Right atrium auricular region (tissue), 2 donors: Measurements from ENCODE around the gene MARF1. TPM values are rescaled to one million over a fixed set of nuclear protein-coding genes. Genes with fewer than 3 reads are reported as not detected.

ENCODE experiments used
- DNase-seq: peaks from one replicate; pipeline ENCODE4 v3.0.0-alpha.2; 2019; ENCODE audit warnings: low spot score
- H3K27ac ChIP-seq, 2 donors: fragments of 200-600 bp; sonication (generic); 1 replicate in 1 of 2; 2 replicates in 1 of 2; pipeline ENCODE4 v1.5.1; 2016 to 2019
- H3K27me3 ChIP-seq, 2 donors: fragments of 200-600 bp; sonication (generic); one replicate each; pipeline versions ENCODE4 v1.5.1 to v1.6.0; 2017 to 2019
- H3K36me3 ChIP-seq: fragments of 200-600 bp; sonication (generic); one replicate; pipeline ENCODE4 v1.5.1; 2016
- H3K4me1 ChIP-seq, 2 donors: fragments of 200-600 bp; sonication (generic); one replicate each; pipeline versions ENCODE4 v1.5.1 to v1.6.0; 2017 to 2019
- H3K4me3 ChIP-seq, 2 donors: fragments of 200-600 bp; sonication (generic); 1 replicate in 1 of 2; 2 replicates in 1 of 2; pipeline ENCODE4 v1.5.1; 2017 to 2019; ENCODE audit warnings: mild to moderate bottlenecking in 1 of 2, moderate library complexity in 1 of 2
- H3K9me3 ChIP-seq, 2 donors: fragments of 200-600 bp; sonication (generic); one replicate each; pipeline ENCODE4 v1.5.1; 2019
- CTCF ChIP-seq, 2 donors: fragments of 200-600 bp; sonication (generic); IDR thresholded peaks; one replicate each; pipeline ENCODE4 v1.5.1; 2019; ENCODE audit warnings: antibody characterized with exemption in 2 of 2
- total RNA-seq, 2 donors: library from RNA; depleted of rRNA; stranded (reverse); fragments of >200 nt; gene quantifications; one replicate each; pipeline ENCODE4 v1.1.0, GENCODE V29; 2016

Gene MARF1
- total RNA-seq, 2 donors from 2014 or later = 17.1 to 24.8 TPM

DNA sequence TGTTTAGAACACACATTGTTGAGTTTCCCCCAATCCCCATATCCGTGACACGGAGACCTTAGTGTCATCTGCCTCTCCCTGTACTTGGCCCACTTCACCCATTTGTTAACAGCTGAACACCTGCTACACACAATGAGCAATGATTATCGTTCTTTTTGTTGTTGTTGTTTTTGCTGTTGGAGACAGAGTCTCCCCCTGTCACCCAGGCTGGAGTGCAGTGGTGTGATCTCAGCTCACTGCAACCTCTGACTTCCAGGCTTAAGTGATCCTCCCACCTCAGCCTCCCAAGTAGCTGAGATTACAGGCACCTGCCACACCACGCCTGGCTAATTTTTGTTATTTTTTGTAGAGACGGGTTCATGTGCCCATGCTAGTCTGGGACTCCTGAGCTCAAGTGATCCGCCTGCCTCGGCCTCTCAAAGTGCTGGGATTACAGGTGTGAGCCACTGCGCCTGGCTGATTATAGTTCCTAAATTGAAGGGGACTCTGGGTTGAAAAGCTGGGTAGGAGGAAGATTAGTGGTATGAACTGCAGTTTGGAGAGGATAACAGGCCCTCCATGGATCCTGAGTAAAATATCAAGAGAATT is 28.7 kb upstream of the MARF1 start:
- H3K27ac ChIP-seq = peak overlapping the region; percentile 86 to 87
- H3K27me3 ChIP-seq = no peaks in the 10 kb centered on the region
- DNase-seq = no peak
- no peaks in the 10 kb centered on the region for H3K9me3 ChIP-seq
- no peak overlapping the region for H3K4me3 ChIP-seq
- H3K36me3 ChIP-seq = peaks cover 28% of the 10 kb centered on the region
- TF ChIP-seq CTCF (IDR thresholded peaks at IDR 0.05) = no peak
- H3K4me1 ChIP-seq = peaks cover 0 to 24% of the 10 kb centered on the region in 2 donors

DNA sequence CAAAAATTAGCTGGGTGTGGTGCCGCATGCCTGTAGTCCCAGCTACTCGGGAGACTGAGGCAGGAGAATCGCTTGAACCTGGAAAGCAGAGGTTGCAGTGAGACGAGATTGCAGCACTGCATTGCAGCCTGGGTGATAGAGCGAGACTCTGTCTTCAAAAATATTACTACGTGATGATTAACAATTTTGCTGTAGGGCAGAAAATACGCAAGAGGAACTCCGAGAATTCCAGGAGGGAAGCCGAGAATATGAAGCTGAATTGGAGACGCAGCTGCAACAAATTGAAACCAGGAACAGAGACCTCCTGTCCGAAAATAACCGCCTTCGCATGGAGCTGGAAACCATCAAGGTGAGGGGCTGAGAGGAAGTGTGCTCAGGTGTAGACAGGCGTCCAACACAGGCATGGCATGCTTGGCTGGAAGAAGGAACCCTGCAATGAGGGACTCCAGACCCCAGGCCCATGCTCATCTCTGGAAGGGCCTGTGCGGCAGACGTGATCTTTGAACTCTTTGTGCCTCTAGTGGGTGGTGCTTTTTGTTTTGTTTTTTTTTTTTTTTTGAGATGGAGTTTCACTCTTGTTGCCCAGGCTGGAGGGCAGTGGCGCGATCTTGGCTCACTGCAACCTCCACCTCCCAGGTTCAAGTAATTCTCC is 24.3 kb upstream of the MARF1 start:
- TF ChIP-seq CTCF (IDR thresholded peaks at IDR 0.05) = no peak
- no peak for DNase-seq
- Histone ChIP-seq H3K27ac (no peak overlapping the region), H3K9me3 (no peaks in the 10 kb centered on the region), H3K4me1 (peaks cover 0 to 8% of the 10 kb centered on the region in 2 donors), H3K36me3 (peaks cover 52% of the 10 kb centered on the region), H3K27me3 (no peaks in the 10 kb centered on the region), H3K4me3 (no peak overlapping the region)

DNA sequence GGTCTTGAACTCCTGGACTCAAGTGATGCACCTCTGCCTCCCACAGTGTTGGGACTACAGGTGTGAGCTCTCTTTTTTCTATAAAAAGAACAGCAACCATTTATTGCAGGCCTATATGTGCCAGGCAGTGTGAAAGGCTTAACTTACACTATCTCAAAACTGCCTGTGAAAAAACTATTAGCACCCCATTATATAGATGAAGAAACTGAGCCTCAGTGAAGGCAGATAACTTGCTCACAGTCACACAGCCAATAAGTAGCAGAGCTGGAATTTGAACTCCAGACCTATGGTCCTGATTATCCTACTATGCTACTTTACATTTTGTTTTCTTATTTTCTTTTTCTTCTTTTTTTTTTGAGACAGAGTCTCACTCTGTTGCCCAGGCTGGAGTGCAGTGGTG is 22.2 kb upstream of the MARF1 start:
- no peak for DNase-seq
- Histone ChIP-seq H3K36me3 (peaks cover 52% of the 10 kb centered on the region), H3K4me1 (peaks cover 0 to 7% of the 10 kb centered on the region in 2 donors), H3K27ac (no peak overlapping the region), H3K4me3 (no peak overlapping the region), H3K27me3 (no peaks in the 10 kb centered on the region), H3K9me3 (no peaks in the 10 kb centered on the region)
- no peak for TF ChIP-seq CTCF (IDR thresholded peaks at IDR 0.05)

DNA sequence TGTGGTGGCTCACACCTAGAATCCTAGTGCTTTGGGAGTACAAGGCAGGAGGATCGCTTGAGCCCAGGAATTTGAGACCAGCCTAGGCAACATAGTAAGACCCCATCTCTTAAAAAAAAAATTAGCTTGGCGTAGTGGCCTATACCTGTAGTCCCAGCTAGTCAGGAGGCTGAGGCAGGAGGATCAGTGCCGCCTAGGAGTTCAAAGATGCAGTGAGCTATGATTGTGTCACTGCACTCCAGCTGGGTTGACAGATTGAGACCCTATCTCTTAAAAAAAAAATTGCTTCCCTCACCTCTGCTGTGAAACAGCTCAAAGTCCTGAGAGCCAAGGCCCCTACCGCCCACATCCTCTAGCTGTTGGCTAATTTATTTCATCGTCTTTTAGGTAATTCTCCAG is 17.2 kb upstream of the MARF1 start:
- DNase-seq = no peak
- Histone ChIP-seq H3K9me3 (no peaks in the 10 kb centered on the region), H3K36me3 (peaks cover 9% of the 10 kb centered on the region), H3K4me1 (peaks cover 0 to 17% of the 10 kb centered on the region in 2 donors), H3K27me3 (no peaks in the 10 kb centered on the region), H3K4me3 (no peak overlapping the region), H3K27ac (peak overlapping the region; percentile 59 to 73)
- TF ChIP-seq CTCF (IDR thresholded peaks at IDR 0.05) = no peak

DNA sequence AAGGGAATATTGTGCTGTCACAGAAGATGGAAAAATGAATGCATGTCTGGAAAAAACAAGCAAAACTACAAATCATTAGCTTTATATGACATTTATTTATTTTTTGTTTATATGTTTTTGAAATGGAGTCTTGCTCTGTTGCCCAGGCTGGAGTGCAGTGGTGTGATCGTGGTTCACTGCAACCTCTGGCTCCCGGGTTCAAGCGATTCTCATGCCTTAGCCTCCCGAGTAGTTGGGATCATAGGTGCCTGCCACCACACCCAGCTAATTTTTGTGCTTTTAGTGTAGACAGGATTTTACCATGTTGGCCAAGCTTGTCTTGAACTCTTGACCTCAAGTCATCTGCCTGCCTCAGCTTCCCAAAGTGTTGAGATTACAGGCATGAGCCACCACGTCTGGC is 15.6 kb upstream of the MARF1 start:
- H3K4me1 ChIP-seq = peaks cover 0 to 24% of the 10 kb centered on the region in 2 donors
- H3K4me3 ChIP-seq = no peak overlapping the region
- TF ChIP-seq CTCF (IDR thresholded peaks at IDR 0.05) = no peak
- no peak overlapping the region for H3K27ac ChIP-seq
- no peaks in the 10 kb centered on the region for H3K27me3 ChIP-seq
- no peak for DNase-seq
- H3K36me3 ChIP-seq = no peaks in the 10 kb centered on the region
- H3K9me3 ChIP-seq = no peaks in the 10 kb centered on the region
